Suprapubic skin (tissue), 4 donors: ENCODE results near the gene CD207.

Source experiments
- EP300 ChIP-seq: sonication (generic); formaldehyde crosslinking; IDR thresholded peaks from one replicate; pipeline ENCODE4 v1.6.1; 2017; ENCODE audit warnings: antibody characterized with exemption
- POLR2A ChIP-seq, 2 donors: fragments of 450-650 bp; IDR thresholded peaks; one replicate each; pipeline ENCODE4 v1.6.1; 2017; ENCODE audit warnings: antibody characterized with exemption in 2 of 2, mild to moderate bottlenecking in 2 of 2, moderate library complexity in 2 of 2
- POLR2AphosphoS5 ChIP-seq, 3 donors: sonication (generic); formaldehyde crosslinking; IDR thresholded peaks; one replicate each; pipeline ENCODE4 v1.6.1; 2017; ENCODE audit warnings: antibody characterized with exemption in 3 of 3
- TF ChIP-seq, protein P1 (sequence below), 2 donors: fragments of 200-600 bp in 1 of 2; fragments of 450-650 bp in 1 of 2; sonication (generic) in 1 of 2; IDR thresholded peaks; one replicate each; pipeline ENCODE4 v1.5.1; 2016 to 2019; ENCODE audit warnings: antibody characterized with exemption in 2 of 2, mild to moderate bottlenecking in 1 of 2, moderate library complexity in 1 of 2

DNA sequence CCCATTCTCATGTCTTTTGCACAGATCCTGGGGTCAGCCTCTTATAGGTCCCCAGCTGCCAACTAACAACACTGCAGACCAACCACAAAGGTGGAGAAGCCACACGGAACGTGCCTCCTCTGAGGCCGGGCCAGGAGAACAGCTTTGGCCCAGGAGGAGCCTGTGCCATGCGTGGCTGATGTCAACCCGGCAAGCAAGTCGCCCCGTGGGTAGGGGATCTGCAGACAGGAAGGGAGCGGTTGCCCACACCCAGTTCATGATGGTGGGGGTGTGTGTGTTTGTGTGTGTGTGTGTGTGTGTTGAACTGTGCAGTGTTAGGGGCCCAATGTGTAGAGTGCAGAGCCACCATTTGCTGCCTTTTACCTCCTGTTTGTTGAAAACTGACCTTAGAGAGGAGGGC lies 12.8 kb downstream of the CD207 start:
- TF ChIP-seq, protein P1, sequence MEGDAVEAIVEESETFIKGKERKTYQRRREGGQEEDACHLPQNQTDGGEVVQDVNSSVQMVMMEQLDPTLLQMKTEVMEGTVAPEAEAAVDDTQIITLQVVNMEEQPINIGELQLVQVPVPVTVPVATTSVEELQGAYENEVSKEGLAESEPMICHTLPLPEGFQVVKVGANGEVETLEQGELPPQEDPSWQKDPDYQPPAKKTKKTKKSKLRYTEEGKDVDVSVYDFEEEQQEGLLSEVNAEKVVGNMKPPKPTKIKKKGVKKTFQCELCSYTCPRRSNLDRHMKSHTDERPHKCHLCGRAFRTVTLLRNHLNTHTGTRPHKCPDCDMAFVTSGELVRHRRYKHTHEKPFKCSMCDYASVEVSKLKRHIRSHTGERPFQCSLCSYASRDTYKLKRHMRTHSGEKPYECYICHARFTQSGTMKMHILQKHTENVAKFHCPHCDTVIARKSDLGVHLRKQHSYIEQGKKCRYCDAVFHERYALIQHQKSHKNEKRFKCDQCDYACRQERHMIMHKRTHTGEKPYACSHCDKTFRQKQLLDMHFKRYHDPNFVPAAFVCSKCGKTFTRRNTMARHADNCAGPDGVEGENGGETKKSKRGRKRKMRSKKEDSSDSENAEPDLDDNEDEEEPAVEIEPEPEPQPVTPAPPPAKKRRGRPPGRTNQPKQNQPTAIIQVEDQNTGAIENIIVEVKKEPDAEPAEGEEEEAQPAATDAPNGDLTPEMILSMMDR (IDR thresholded peaks at IDR 0.05): no peak
- TF ChIP-seq POLR2AphosphoS5 (IDR thresholded peaks at IDR 0.05) (no peak), POLR2A (IDR thresholded peaks at IDR 0.05) (no peak), EP300 (no peak)
